GM18508 (cell line): Measurements from ENCODE around the gene NUP133.
"Not testable (repeated sequence)": the region's sequence is repeated elsewhere in the genome, so short reads cannot be mapped to it uniquely, and the experiment has no call there.

ENCODE experiments used
- ATAC-seq: cut with Tn5 transposase; IDR thresholded peaks from one replicate; pipeline ENCODE4 v1.9.1; 2021; ENCODE audit warnings: moderate number of reproducible peaks; ENCODE audit not compliant: insufficient read depth, unreplicated experiment

The NUP133 gene

GRCh38 chr1:229425564-229426159, 82.5 kb downstream of the NUP133 start:
- ATAC-seq: no peak

DNA sequence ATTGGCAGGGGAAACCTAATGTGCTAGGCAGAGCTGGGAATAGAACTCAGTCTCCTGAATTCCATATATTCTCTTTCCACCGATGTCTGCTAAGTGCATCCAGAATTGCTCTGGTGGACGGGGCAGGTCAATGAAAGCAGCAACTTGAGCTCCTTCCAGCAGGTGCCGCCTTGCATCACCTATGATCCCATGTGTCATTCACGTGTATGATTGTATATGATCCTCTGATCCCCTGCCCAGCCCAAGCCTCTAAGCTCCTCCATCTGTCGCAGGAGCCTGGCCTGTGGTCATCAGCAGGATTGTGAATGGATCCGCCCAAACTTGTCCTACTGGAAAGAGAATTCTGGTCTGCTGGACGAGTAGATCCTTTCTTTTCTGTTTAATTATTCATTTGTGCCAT, 87.4 kb downstream of the NUP133 start:
- ATAC-seq: no peak

DNA sequence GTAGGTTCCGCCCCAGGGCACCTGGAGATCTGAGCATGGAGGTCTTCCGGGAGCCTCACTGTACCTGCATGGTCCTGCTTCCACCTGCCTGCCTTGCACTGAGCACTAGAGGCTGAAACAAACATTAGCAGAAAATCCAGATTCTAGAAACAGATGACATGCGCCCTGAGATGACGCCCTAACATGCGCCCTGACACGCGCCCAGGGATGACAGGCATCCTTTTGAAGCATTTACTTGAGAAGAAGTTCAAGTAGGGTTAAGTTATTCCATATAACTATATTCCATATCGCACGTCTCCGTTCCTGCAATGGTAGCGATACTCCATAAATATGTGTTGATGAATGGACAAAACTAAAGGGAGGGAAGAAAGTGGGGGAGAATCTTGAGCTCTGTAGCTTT, 87.9 kb downstream of the NUP133 start:
- no peak for ATAC-seq

DNA sequence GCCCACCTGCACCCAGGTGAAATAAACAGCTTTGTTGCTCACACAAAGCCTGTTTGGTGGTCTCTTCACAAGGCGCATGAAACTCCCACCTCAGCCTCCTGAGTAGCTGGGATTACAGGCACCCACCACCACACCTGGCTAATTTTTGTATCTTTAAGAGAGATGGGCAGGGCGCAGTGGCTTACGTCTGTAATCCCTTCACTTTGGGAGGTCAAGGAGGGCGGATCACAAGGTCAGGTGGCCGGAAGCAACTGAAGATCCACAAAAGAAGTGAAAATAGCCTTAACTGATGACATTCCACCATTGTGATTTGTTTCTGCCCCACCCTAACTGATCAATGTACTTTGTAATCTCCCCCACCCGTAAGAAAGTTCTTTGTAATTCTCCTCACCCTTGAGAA, 89.6 kb downstream of the NUP133 start:
- not testable (repeated sequence) for ATAC-seq

DNA sequence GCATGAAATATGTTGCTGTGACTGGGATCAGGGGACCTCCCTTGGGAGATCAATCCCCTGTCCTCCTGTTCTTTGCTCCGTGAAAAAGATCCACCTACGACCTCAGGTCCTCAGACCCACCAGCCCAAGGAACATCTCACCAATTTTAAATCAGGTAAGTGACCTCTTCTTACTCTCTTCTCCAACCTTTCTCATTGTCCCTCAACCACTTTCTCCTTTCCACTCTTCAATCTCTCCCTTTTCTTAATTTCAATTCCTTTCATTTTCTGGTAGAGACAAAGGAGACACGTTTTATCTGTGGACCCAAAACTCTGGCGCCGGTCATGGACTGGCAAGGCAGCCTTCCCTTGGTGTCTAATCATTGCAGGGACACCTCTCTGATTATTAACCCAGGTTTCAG, 95.3 kb downstream of the NUP133 start:
- not testable (repeated sequence) for ATAC-seq

GRCh38 chr1:229412056-229412455, 96.1 kb downstream of the NUP133 start:
- no peak for ATAC-seq

DNA sequence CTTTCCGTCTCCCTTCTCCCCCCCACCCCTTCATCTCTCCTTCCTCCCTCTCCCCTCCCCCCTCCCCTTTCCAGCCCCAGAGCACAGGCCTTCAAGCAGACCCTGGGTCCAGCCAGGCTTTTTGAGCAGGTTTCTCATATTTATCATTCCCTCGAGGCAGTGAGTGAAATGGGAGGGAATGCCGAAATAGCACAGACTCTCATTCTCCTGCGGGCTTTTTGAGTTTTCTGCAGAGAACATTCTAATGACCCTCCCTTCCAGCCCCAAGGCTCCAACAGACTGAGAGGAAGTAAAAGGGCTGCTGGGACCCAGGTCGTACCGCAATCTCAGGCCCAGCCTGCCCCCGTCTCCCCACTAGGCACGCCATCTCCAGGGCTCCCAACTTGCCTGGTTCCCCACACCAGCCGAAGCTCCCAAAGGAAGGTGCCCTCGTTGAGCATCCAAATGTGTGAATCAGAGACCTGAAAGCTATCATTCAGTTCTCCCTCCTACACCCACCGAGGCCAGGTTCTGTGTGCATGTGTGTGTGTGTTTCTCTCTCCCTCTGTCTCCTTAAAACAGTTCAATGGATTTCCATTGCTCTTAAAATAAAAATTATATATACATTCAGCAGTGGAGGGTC, 96.6 kb downstream of the NUP133 start:
- ATAC-seq: no peak

DNA sequence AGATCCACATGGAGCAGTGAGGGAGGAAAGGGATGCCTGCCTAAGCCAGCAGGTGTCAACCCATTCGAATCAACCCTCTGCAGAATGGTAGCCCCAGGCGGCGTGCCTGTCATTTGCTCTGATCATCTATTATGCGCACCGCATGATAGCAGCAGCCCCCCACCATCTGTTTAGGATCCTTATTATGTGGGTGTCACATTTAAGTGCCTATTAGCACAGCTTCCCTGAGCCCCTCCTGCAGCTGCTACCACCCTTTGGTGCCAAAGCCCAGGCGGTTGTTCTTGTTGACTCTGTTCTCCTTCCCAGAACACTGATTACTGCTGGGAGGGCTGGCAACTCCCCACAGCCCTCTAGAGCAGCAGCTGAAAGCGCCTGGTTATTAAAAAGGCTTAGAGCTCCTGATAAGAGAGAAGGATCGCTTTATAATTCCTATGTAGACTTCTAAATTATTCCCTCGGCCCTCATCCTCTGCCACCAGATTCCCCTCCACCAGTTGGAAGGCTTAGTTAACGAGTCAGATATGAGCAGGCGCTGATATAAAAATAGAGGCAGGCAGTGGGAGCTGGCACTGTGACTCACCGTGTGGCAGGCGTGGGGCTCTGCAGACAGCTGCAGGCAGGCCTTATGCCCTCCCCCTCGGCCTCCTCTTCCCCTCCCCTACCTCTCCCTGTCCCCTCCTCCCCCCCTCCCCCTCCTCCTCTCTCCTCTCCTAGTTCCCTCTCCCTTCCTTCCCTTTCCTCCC, 97.3 kb downstream of the NUP133 start:
- ATAC-seq: no peak

- ATAC-seq: no peak
Observed at GRCh38 chr1:229410370-229410691, 97.8 kb downstream of the NUP133 start.

DNA sequence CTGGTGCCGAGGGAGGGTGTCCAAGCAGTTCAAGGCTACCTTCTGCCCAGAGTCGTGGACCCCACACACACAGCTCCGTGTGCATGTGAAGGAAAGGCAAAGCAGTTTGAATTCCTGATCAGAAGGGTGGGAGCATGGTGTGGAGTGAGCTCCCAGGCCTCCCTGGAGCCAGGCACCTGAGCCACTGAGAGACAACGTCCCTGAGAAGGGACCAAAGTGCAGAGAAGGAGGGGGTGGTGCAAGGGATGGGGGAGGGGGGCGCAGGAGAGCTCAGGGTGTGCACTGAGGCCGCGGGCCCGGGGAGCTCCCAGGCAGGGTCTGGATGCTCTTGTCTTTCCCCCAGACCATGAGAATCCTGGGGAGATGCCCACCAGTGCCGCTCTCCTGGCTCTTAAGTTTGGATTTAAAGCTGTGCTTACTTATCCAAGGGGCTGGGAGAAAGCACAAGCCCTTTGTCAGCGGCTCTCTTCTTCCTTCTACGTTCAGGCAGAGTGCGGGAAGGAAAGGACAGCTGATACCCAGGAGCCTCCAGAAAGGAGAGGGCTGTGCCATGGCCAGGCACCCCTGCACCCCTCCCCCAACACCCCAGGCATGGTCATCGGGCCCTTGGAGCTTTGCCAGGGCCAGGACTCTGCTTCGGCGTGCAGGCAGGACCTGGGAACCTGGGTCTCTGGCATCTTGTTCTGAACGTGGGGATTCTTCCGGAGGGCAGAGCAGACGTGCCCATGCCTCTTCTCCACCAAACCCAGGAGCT, 98.3 kb downstream of the NUP133 start:
- no peak for ATAC-seq

GRCh38 chr1:229408458-229409037, 99.6 kb downstream of the NUP133 start:
- no peak for ATAC-seq

- no peak for ATAC-seq
Observed at GRCh38 chr1:229407206-229408026, 100.7 kb downstream of the NUP133 start.

GRCh38 chr1:229406798-229407197, 101.3 kb downstream of the NUP133 start:
- ATAC-seq: no peak

DNA sequence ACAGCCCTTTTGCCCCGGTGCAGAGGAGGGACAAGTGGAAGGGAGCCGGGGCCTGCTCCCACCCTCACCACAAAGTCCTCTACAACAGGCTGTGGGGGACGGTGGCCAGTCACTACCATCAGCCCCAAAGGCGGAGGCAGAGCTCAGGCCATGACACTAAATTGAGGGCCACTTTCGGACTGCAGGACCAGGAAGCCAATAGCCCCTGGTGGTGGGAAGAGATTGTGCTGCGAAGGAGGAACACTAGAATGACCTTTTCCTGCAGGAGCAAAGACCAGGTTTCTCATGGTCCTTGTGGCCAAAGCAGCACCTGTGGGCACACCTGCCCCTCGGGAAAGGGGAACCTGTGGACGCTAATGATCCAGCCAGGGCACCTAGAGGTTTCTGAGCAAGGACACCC, 104.6 kb downstream of the NUP133 start:
- no peak for ATAC-seq

- ATAC-seq: no peak
Observed at GRCh38 chr1:229402993-229403392, 105.1 kb downstream of the NUP133 start.

DNA sequence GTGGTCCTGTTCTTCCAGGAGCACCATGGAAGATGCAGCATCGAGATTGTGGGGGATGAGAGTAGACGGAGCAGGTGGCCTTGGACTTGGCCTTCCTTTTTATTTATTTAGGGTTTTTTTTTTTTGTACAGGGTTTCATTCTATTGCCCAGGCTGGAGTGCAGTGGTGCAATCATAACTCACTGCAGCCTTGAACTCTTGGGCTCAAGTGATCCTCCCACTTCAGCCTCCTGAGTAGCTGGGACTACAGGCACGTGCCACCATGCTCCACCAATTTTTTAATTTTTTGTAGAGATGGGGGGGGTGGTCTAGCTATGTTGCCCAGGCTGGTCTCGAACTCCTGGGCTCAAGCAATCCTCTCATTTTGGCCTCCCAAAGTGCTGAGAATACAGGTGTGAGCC, 105.8 kb downstream of the NUP133 start:
- ATAC-seq: not testable (repeated sequence)

DNA sequence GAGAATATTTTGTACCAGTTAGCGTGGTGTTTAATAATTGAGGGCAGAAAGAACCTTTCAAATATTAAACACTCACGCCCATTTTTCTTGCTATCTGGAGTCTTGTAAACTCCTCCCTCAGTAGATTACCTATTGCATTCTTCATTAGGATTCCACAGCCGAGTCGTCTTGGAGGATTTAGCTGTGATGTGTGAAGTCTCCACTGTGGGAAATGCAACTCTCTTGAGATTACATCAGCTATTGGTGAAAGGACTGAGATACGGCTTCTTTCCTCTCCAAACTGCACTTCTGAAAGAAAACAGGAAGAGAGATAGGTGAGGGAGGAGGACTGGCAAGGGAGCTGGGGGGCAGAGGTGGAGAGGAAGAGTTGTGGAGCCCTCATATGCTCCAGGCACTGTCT, 110.4 kb downstream of the NUP133 start:
- no peak for ATAC-seq

DNA sequence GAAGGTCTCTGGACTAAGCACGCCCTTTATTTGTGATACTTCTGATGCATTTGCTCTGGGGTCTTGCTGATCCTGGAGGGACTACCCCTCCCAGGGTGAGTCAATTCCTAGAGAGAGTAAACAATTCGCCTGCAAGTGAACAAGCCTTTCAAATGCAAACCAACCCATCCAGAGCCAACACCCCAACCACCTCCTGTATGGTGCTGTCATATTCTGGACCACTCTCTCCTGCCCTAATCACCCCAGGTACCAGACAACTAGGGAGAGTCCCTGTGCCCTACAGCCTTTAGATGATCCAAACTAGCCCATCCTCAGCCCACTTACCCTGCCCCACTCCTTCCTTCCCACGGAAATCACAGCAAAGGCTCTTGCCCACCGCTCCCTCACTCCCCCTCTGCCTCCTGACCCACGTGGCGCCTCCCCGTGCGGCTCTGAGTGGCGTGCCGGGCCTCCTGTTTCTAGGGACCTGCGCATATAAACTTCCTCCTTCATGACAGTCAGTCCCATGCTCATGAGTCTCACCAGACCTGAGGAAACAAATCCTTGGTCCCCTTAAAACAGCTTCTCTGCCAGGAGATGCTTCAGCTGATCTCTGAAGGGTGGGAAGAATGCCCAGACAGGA, 111.4 kb downstream of the NUP133 start:
- ATAC-seq: no peak

- not testable (repeated sequence) for ATAC-seq
Observed at GRCh38 chr1:229394517-229394916, 113.6 kb downstream of the NUP133 start.

- no peak for ATAC-seq
Observed at GRCh38 chr1:229392936-229393335, 115.2 kb downstream of the NUP133 start.
